Inflammatory macrophage (primary cell): ENCODE data around the gene SETD5.

ENCODE experiments used
- DNase-seq, 2 donors: peaks; one replicate each; pipeline ENCODE4 v3.0.0-alpha.2; 2020 to 2022

Gene SETD5

DNA sequence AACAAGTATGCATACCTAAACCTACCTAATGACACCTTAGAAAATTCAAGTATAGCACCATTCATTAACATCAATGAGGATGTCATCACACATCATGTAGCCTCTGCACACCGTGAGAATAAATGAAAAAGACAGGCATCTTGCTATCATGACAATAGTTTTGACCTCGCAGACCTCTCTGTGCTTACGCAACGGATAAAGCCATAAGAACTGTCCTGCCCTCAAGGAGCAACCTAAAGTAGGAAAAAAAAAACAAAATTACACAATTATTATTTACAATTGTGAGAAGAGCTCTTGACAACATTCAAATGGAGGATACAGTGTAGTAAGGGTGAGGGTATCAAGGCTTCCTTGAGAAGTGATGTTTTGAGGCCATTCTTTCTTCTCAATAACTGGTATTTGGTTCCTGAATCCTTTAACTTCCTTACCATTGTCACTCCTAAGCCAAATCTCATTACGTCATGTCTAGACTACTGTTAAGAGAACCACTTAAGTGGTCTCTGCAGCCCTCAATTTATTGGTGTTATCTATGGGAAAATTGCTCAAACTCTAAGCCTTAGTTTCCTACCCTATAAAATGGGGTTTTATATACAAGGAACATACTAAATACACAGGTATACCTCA, 7.0 kb upstream of the SETD5 start:
- peak in 1 of 2 donors; percentile 15 for DNase-seq

DNA sequence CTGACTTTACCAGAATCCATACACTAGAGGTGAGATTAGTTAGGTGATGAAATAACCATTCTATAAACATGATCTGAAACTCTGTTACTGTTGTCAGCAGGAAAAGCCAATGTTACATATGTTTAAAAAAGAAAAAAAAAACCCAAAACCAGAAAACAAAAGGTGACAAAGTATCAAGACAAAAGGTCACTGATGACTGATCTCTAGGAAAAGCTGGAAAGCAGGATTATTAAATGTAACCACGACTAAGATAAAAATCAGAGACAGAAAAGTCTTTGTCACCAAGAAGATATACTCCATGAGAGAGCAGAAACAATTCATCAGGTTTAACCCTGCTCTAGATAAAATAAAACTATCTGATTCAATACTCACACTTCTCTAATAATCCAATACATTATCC, 5.4 kb upstream of the SETD5 start:
- DNase-seq = no peak

DNA sequence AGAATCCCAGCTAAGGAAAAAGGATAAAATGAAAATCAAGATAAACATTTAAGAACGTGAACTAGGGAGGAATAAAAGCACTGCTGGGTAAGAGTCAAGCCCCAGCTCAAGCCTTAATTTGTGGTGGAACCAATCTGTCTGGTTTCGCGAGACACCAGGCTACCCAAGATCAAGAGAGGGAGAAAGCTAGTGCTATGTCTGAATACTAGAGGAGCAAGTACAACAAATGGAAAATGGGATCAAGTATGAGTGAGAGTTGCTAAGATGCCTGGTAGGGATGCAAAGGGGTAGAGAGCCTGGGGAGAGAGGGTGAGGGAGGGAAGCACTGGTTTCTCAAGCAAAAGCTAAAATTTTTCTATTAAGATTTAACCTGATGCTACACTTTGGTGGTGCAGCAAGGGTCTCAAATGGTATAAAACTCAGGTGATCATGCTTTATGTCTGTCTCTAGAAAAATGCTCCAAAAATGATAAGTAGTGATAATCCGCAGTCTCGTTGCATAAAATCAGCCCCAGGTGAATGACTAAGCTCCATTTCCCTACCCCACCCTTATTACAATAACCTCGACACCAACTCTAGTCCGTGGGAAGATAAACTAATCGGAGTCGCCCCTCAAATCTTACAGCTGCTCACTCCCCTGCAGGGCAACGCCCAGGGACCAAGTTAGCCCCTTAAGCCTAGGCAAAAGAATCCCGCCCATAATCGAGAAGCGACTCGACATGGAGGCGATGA, 1.7 kb upstream of the SETD5 start:
- DNase-seq = no peak

DNA sequence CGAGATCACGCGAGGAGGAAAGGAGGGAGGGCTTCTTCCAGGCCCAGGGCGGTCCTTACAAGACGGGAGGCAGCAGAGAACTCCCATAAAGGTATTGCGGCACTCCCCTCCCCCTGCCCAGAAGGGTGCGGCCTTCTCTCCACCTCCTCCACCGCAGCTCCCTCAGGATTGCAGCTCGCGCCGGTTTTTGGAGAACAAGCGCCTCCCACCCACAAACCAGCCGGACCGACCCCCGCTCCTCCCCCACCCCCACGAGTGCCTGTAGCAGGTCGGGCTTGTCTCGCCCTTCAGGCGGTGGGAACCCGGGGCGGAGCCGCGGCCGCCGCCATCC, 1.1 kb upstream of the SETD5 start:
- DNase-seq = peak; percentile 95 to 97

DNA sequence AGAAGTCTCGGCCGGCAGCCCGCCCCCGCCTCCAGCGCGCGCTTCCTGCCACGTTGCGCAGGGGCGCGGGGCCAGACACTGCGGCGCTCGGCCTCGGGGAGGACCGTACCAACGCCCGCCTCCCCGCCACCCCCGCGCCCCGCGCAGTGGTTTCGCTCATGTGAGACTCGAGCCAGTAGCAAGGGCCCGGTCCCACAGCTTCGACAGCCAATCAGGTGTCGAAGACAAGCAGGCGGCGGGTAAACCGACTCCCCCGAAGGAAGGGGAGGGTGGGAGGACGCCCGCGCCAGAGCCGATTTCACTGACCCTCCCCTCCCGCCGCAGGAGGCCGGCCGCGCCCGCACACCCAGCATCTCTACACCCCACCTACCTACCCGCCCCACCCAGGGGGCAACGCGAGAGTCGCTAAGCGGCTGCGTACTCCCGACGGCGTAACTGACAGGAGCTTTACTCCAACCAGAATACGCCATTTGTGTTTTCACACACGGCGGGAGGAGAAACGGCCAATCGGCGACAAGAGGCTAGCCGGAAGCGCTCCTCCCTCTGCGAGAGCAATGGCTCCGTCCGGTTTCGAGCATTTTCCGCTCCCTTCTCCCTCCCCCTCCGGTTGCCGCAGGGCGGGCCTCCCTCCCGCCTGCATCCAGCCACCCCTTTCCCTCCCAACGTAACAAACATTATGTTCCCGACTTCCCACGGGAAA, 633 bp upstream of the SETD5 start:
- peak; percentile 99 for DNase-seq

DNA sequence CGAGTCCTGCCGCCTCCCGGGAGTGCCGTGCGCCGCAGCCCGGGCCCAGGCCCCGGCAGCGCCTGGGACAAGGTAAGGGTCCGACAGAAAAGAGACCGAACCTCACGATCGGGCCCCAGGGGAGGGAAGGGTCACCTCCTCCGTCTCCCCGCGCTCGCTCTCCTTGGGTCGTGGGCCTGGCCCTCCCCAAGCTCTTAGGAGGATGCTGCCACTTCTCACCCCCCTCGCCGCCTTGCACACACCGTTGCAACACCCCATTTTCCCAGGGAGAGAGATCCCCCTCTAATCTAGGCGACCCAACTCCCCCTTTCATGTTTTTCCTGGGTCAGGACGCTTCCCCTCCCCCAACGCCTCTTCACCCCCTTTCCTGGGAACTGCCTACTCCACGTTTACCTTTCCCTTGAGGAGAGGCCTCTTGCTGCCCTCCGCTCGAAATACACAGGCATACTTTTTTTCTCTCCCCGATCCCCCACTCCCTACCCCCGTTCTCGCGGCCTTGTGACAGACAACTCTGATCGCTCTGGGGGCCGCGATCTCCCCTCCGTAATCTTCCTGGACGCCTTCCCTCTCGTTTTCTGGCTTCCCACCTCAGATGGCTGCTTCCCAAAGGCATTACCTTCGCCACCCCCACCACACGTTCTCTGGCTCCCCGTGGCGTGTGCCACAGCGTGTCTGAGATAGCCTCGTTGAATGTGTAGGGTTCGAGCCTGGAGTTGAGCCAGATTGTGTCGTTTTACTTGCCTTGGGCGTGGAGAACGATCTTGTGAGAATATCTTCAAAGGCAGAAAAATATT, 688 bp downstream of the SETD5 start:
- DNase-seq = peak in 1 of 2 donors; percentile 20

DNA sequence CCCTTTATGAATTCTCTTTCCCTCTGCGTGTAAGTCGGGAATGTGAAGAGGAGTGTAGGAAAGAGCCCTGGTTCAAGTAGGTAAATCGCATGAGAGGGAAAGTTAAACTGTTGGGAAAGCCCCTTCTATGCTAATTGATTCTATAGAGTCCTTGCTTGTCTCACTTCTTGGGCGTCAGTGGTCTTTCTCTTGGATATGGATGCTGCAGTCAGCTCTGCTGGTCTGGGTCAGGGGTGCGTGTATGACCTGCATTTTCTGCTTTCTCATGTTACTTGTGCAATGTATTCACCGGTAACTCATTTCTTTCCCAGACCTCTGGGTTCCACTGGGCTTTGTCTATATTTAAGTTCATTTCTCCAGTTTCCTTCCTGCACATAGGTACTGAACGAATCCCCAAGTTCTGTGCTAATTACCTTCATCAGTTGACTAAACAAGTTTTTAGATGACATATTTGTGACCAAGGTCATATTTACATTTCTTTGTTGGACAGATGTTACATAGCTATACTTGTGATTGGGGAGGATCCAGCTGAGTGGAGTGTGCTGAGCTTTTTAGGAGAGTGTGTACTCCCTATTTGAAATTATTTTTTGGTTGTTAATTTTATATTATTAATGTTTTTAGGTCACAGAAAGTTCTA, 1.4 kb downstream of the SETD5 start:
- DNase-seq = peak; percentile 32 to 44

DNA sequence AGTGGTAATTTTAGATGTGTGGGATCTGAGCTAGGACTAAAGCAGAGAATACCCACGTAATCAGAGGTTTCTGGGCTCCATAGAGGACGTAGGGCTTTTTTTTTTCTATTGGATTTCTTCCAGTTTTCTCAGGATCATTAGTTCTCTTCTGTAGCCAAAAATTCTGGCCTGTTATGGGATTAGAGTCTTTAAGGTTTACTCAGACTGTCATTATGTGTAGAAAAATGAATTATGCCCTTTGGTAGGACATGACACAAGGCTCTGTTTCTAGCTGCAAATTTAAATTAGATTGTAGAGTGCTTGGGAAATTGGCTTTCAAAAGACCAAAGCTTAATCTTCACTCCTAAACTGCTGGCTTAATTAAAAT, 1.9 kb downstream of the SETD5 start:
- no peak for DNase-seq

DNA sequence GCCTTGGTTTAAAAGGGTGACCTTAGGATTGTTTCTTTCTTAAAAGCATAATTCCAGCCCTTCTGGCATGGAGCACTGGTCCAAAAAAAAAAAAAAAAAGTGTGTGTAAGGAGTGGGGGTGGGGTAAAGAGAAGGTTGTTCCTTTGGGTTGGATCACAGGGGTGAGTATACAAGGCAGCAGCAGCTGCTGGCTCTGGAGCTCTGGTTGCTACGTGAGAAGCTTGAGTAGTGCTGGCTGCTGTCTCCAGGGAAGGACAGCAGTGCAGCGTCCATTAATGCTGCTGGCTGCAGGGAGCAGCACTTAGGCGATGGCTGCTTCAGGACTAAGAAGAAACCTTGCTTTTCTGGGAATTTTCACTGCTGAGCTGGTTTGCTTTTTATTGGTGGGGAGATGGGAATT, 2.3 kb downstream of the SETD5 start:
- DNase-seq = peak; percentile 44 to 80

DNA sequence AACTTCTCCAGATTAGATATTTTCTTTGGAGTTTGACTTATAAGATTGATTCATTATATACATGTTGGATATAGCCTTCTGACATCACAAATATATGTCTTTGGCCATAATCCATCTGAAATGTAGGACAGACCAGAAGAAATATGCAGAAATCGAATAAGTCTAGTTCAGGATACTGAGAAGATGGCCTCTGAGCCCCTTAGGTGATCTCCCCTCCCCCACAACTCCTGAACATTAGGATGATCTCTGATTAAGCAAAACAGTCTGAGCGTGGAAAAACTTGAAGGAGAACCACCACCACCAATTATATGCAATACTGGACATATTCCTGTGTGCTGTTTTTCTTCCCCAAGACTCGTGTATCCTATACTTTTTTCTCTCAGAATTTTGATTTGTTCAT, 3.2 kb downstream of the SETD5 start:
- no peak for DNase-seq

DNA sequence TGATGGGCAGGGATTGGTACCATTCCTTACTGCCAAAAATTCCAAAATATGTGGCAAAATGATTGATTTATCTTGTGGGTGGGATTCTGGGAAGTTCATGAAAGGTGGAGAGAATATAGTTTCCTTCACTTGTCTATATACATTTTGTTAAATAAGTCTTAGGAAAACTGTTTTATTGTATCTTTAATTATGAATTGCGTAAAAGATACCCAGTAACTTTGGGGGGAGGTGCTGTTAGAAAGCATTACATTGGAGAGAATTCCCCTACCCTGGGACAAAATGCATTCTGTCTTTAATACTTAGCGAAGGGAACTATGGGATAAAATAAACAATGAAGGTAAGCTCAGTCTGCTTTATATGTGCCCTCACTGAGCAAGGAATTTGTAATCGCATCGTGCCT, 4.6 kb downstream of the SETD5 start:
- DNase-seq = no peak

DNA sequence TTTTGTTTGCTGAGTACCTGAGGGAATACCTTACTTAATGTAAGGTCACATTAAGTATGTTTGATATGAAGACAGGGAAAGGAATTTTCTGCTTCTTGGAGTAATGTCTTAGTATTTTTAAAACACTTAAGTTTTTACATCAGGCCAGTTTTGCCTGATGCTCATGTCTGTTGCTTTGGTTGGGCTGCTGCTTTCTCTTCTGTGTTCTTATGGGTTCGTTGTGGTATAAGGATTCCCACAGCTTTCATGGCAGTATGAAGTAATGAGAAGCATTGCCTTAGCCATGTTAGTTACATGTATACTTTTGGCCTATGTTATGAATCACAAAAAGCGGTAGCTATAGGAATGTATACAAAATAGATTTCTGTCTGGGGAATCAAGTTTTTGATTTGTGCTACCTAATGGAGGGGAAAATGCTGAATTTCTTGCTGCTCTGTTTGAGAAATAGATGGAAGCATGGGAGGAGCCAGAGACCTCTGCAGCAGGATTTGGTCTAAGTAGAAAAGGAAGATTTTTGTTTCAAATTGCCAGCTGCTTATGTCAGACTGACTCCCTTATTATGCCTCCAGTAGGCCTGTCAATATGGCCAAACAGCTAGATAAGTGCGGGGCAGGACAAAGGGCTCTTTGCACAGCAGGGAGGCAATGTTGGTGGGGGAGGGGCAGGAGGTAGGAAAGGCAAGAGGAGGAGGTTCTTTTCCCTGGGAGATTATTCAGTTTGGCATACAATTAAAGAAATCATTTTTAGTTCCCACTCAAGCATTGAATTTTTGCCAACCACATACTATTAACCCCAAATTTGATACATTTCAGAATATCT, 5.2 kb downstream of the SETD5 start:
- DNase-seq = no peak

DNA sequence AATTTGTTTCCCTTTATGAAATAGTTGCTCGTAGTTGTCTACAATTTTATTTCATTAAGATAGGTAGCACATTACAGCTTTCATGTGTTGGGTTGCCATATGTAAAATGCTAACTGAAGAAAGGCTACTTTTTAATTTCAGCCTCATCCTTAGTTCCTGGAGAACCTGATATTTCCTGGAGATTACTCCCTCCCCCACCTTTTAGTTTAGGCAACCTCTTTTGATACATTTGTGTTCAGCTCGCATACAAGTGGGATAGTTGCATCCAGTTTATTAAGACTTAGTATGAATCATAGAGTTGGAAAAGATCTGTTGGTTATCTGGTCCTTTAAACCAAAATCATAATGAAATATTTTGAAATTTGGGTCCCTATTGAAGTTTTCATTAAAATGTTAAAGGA, 6.0 kb downstream of the SETD5 start:
- no peak for DNase-seq

DNA sequence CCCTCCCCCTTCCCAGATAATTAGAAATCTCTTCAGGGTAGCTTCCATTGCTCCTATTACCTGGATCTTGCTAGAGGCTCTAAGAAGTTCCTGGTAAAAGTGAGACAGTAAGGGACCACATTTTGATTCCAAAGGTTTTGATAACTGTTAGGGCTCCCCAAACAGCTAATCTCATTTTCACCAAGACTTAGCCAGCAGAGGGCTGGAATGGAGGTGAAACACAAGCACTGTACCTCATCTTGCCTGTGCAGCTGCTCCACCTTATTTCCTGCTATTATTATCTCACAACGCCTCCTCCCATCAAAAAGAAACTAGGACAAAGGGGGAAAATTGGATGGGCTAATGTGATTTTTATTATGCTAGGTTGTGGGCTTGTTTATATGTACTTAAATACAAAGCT, 7.3 kb downstream of the SETD5 start:
- DNase-seq = no peak

DNA sequence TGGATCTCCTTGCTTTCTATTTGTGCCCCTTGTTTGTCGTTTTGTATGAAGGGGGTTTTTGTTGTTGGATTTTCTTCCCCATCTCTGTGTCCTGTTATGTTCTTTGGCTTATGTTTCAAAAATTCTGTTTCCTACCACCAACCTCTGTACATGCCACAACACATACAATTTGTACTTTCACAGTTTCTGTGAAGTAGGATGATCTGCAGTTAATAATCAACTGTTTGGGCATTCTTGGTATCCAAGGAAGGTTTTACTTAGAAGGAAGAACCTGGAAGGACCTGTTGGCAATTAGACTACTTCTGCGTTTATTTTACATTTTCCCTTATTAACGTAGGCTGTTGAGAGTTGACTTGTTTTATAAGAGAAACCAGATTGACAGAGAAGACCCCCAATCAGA, 8.3 kb downstream of the SETD5 start:
- DNase-seq = no peak

DNA sequence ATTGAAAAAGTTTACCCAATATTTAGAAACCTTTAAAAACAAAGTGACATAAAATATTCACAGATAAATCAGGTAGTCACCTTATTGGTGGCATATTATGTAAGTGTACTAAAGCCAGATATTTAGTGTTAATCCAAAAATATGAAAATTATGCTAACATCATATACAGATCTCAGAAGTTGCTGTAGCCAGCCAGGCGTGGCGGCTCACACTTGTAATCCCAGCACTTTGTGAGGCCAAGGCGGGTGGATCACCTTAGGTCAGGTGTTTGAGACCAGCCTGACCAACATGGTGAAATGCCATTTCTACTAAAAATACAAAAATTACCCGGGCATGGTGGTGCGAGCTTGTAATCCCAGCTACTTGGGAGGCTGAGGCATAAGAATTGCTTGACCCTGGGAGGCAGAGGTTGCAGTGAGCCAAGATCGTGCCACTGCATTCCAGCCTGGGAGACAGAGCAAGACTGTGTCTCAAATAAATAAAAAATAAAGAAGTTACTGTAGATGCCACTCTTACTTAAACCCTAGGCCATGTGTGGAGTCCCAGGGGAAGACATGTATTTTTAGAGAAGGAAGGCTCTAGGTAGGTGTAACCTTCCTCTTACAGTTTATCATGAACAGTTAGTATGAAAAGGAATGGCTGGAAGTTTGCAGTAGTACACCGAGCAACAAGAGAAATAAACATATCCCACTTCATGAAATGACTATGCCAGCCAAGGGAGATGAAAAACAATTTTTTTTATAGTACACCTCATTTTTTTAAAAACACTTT, 9.6 kb downstream of the SETD5 start:
- DNase-seq = no peak

DNA sequence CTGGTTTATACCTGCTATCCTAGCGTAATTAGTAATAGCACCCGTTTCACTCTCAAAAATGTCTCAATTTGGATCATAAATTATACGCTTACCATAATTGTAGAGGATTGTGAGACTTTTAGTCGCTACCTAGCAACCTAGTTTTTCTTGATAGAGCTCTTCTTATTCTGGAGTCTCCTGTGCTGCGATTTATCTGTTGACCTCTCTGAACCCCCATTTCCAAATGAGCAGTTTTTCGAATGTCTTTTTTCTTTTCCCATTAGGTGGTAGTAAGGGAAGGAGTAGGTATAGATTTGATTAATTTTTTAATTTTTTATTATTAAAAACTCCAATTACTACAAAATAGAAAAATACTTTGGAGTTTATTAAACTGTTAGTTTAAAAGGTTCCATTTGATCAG, 10.6 kb downstream of the SETD5 start:
- no peak for DNase-seq

DNA sequence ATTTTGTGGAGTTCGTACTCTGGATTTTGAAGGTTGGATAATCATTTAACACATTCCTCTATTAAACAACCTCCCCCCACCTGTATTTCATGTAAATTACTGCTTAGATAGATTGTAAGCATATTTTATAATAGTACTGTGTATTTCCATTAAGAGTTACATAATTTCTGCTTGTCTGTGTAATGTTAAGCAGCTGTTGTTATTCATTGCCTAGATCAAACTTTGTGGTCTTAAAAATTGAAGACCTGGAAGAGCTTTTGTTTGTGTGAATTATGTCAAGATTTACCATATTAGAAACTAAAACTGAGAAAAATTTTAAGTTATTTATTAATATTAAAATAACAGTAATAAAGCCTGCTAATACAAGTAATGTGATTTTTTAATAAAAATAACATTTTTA, 11.1 kb downstream of the SETD5 start:
- DNase-seq = no peak

DNA sequence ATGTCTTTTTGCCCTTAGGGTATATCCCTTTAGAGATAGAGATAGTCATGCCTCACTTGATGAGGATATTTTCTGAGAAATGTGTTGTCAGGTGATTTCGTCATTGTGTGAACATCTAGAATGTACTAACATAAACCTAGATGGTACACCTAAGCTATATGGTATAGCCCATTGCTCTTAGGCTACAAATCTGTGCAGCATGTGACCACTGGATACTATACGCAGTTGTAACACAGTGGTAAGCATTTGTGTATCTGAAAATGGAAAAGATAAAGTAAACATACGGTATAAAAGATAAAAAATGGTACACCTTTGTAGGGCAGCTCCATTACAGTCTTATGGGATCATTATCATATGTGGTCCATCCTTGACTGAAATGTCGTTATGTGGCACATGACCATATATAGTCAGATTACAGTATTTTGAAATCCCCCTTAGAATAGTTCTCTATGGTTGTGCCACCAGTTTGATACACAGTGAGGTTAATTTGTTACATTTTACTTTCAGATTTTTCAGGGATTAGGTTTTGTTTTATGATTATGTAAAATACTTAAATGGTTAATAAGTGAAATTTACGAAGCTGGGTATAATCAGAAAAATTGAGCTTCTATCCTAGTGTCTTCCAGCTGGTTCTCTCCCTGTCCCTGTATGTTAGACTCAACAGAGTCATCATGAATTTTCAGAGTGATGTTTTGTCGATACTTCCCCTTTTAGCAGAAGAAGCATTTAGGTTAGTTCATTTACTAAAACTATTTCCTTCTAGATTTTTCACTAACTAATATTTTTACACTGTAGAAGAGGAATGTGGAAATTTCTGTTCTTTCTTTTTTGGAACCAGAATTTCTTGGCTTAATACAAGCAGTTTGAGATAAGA, 12.8 kb downstream of the SETD5 start:
- peak; percentile 22 to 45 for DNase-seq

DNA sequence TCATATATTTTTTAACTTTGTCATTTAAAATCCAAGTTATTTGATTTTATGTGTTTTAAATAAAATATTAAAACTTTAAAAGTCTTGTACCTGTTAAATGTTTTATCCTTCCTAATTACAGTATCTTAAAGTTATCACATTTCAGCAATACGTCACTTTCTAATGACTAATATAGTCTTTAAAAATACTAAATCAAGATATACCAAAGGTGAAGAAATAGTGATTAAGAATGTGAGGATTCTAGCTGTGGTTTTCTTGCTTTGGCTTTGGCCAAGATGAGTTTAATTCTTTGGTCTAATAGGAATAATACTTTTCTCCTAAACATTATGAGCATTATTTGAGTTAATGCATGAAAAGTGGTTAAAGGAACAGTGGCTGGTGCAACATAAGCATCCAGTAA, 13.9 kb downstream of the SETD5 start:
- DNase-seq = no peak
